Stimulated activated CD8-positive, alpha-beta memory T cell treated with anti-CD3 and anti-CD28 coated beads, Interleukin-7, amount 100 ng/mL, for 48 hours (primary cell): ENCODE data around the gene B4GALT3.

Source experiments
- DNase-seq, 2 donors: peaks; one replicate each; pipeline ENCODE4 v3.0.0-alpha.2; 2020; ENCODE audit warnings: low read depth in 1 of 2; ENCODE audit errors: extremely low read depth in 1 of 2

B4GALT3 gene

DNA sequence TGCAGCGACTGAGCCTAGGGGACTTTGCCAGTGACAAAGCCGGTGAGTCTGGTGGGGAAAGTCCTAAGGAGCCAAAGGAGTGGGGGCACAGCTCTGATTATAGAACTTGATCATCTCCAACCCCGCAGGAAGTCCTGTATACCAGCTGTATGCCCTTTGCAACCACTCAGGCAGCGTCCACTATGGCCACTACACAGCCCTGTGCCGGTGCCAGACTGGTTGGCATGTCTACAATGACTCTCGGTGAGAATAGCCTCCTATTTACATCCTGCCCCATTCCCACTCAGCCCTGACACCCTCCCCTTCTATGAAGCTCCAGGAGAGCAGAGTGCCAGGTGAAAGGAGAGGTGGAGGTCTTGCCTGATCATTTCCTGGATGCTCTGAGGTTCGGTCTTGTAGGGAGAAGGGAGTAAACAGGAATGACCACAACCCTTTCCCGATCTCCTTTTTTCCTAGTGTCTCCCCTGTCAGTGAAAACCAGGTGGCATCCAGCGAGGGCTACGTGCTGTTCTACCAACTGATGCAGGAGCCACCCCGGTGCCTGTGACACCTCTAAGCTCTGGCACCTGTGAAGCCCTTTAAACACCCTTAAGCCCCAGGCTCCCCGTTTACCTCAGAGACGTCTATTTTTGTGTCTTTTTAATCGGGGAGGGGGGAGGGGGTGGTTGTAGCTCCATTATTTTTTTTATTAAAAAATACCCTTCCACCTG is 12.3 kb downstream of the B4GALT3 start:
- DNase-seq, result no peak

DNA sequence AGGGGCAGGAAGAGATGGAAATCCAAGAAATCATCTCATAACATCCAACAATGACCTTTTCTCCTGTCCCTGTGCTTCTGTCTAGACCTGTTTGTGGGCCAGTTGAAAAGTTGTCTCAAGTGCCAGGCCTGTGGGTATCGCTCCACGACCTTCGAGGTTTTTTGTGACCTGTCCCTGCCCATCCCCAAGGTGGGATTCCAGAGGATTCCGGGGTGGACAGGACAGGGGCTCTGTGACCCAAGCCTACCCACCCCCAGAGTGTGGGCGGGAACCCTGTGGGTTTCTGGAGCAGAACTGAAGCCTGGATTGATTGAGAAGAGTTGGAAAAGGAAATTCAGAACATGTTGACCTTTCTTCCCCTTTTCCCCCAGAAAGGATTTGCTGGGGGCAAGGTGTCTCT is 13.5 kb downstream of the B4GALT3 start:
- no peak for DNase-seq

DNA sequence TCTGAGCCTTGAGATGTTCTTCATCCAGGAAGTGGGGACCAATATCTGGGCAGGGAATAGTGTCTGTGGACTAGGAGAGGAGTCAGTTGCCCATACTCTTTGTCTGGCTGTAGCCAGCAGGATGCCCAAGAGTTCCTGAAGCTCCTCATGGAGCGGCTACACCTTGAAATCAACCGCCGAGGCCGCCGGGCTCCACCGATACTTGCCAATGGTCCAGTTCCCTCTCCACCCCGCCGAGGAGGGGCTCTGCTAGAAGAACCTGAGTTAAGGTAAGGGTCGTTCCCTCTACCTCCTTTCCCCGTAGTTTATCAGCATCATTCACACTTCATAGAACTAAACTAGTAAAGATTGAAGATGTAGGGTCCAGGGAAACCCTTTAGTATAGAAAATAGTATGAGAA is 14.5 kb downstream of the B4GALT3 start:
- no peak for DNase-seq

DNA sequence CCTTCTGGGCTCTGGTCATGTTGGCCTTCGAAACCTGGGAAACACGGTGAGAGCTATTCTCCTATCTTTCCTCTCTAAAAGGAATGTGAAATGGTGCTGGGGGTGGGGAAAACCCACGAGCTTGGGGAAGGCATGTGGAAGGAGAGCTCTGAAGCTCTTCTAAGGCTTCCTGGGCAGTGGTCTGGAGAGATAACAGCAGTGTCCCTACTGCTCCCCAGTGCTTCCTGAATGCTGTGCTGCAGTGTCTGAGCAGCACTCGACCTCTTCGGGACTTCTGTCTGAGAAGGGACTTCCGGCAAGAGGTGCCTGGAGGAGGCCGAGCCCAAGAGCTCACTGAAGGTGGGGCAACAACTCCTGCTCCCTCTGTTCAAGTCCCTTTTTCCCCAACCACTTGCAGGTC is 15.3 kb downstream of the B4GALT3 start:
- no peak for DNase-seq

DNA sequence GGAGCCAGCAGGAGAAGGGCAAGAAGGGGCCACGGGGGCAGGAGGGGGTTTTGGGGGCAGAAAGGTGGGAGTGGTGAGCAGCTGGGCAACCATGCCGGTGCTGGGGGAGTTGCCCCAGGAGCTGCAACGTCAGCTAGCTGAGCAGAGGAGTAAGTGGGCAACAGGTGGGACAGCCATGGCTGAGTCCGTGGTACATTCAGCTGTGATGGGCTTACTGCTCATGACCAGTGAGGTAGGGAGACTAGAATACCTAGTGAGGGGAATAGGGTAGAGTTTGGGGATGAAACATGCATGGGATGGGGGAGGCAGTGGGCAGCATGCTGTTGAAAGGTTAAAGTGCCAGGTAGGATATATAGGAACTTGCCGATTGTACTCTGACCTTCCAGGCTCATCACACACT is 15.7 kb downstream of the B4GALT3 start:
- DNase-seq, result no peak

DNA sequence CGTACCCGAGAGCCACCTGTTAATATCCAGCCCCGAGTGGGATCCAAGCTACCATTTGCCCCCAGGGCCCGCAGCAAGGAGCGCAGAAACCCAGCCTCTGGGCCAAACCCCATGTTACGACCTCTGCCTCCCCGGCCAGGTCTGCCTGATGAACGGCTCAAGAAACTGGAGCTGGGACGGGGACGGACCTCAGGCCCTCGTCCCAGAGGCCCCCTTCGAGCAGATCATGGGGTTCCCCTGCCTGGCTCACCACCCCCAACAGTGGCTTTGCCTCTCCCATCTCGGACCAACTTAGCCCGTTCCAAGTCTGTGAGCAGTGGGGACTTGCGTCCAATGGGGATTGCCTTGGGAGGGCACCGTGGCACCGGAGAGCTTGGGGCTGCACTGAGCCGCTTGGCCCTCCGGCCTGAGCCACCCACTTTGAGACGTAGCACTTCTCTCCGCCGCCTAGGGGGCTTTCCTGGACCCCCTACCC is 16.6 kb downstream of the B4GALT3 start:
- DNase-seq, result no peak

DNA sequence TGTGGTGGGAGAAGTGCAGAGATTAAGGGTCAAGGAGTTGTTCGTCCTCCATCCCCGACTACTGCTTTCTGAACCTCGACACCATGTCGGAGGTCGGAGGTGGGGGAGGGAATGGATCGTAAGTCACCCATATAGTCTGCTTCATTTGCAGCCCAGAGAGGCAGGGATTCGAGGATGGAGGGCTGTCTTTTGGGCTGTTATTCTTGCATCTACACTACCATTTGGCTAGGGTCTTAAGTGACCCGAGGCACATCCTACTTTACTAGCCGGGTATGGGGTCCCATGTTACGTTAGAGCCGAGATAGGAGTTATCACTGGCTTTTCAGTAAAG is 17.4 kb downstream of the B4GALT3 start:
- DNase-seq, result no peak

DNA sequence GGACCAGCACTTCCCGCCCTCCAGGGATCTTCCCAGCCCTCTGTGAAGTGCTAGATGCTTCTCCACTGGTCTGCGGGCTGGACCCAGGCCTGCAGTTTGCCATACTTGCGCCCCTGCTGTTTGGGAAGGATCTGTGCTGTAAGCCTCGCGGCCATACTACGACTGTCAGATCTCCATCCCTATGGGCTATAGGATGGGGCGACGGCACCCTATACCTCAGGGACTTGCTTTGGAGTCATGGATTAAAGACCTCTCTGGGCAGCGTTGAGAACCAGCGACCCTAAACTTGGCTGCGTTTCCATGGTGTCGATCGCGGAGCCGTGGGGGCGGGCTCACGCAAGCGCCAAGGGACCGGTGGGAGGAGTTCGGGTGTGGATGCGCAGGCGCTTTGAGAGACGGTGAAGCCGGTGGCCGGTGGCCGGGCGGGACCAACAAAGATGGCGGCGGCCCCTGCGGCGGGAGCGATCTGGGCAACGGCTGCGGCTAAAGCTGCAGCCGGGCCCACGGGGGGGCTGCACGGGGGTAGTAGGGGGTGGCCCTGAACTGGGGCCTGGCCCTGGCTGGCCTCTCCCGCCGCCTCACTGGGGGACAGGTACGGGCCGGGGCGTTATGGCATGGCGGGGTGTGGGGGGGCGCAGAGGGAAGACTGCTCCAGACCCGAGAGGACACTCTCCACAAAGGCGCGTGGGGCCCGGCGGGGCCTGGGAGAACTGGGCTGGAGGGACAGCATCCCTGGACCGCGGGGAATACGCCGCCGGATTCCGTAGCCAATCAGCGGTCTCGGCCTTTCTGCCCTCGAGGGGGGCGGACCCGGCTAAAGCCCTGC is 18.0 kb downstream of the B4GALT3 start, which contains the start of gene USP21:
TSS of gene USP21 (plus strand) at position 414 of the 826 bp plus-strand sequence. CDS start 1,141 bp downstream, outside the sequence.
- DNase-seq, result peak; percentile 83 to 89

DNA sequence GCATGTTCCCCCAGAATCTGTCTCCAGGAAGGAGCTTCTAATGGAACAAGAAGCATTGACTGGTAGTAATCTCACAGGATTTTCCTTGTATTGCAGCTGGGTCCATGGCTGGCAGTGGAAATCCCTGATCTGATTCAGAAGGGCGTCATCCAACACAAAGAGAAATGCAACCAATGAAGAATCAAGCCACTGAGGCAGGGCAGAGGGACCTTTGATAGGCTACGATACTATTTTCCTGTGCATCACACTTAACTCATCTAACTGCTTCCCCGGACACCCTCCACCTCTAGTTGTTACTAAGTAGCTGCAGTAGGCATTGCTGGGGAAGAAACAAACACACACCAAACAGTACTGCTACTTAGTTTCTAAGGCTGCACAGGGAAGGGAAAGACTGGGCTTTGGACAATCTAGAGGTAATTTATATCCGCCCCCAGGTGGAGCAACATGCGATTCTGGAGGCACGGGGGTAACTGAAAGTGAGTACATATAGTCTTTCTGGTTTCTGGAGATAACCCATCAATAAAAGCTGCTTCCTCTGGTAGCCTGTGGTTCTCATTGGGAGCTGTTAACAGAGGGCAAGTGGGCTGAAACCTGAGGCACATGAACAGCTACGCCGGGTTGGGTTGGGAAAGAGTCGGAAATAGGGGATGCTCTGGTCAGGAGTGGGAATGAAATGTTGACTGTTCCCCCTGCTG is 18.8 kb downstream of the B4GALT3 start:
- no peak for DNase-seq

DNA sequence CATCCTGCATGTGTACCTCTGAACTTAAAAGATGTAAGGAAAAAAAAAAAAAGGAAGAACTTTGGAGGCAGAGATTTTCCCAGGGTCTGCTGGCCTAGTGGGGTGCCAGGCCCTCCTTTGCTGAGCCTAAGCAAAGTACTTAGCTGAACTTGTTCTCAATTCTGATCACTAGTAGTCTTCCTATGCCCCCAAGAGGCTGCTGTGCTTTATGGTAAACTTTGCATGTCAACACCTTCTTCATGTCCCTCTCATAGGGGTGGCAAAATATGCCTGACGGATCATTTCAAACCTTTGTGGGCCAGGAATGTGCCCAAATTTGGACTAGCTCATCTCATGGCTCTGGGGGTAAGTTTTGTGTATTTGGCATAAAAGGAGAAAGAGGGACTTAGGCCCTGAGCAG is 19.4 kb downstream of the B4GALT3 start:
- no peak for DNase-seq

DNA sequence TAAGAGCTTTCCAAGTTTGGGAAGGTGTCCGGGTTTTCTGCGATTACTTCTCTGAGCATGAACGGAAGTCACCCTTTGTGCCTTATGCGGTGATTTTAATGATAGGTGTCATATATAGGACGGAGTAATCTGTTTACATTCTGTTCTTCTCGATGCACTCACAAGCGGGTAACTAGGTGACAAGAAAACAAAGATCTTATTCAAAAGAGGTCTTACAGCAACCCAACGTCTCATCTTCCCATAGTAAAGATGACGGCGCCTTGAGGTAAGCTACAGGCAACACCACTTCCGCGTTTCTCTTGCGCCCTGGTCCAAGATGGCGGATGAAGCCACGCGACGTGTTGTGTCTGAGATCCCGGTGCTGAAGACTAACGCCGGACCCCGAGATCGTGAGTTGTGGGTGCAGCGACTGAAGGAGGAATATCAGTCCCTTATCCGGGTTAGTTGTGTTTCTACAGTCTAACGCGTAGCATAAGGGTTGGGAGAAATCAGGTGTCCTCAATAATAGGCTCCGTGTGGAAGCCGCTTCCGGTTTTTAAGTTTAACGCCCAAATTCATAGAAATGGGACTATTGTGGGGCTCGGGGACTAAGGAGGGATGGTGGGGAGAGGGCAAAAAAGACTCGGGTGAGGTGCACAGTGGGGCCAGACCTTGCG is 23.5 kb downstream of the B4GALT3 start, which contains the start of gene UFC1:
TSS of gene UFC1 (plus strand) at position 297 of the 656 bp plus-strand sequence. CDS start at position 317, 20 bp downstream.
- peak; percentile 56 to 78 for DNase-seq

DNA sequence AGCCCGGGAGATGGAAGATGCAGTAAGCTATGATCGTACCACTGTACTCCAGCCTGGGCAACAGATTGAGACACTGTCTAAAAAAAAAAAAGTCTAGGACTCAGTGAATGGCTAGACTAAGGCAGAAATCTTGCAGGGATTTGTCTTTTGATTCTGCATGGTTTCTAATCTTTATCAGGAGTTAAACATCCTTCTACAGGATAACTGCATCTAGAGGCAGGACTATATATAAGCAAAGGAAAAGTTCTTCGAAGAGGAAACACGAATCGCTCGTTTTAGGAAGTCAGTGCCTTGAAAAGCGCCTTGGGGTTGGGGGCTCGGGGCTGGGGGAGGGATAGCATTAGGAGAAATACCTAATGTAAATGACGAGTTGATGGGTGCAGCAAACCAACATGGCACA is 24.1 kb downstream of the B4GALT3 start:
- no peak for DNase-seq

DNA sequence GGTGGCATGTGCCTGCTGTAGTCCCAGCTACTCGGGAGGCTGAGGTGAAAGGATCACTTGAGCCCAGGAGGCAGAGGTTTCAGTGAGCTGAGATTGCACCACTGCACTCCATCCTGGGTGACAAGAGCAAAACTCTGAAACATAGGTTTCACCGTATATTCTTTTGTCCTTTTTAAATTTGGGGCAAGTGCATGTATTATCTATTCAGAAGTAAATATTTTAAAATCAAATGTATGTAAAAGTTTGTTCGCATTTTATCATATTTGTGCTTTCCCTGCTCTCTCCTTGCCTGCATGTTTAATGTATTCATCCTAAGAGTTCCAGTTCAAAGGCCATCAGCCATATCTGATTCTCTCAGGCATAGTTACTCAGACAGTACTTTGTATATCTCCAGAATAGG is 31.5 kb downstream of the B4GALT3 start:
- no peak for DNase-seq

DNA sequence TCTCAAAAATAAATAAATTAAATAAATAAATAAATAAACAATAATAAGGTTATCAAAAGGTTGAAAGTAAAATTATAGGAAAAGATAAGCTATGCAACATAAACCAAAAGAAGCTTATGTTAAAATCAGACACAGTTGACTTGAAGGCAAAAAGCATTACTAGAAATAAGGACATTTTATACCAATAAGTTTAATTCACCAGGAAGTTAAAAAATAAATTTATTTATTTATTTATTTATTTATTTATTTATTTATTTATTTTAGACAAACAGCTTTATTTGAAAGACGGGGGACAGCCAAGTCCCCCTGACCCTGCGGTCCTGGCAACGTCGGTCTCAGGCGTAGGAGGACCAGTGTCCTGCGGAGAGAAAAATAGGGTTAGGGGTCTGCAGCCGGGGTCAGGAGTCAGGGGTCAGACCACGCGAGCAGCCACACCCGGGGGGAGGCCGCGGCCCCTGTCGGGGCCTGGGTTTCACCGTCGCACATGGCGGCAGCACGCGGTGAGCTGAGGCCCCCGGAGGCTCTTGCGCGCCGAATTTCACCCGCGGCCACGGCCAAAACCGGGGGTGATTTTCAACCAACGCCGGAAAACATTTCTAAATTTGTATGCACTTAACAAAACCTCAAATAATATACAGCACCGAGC is 36.4 kb downstream of the B4GALT3 start:
- DNase-seq, result no peak

DNA sequence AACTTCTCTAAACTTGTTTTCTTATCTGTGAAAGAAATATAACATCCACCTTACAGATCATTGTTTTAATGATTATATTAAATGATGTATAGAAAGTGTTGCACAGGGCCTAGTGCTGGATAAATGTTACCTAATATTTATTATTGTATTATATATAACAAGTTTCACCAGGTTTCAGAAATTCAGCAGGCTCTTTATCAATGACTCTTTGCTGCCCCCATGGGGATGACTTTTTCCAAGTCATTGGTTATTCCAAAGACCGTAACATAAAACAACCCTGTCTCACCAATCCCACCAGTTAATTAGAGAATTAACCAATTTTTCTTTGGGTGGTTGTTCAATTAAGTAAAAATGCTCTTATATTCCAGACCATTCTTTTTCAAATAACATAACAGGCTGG is 37.5 kb downstream of the B4GALT3 start:
- DNase-seq, result no peak

DNA sequence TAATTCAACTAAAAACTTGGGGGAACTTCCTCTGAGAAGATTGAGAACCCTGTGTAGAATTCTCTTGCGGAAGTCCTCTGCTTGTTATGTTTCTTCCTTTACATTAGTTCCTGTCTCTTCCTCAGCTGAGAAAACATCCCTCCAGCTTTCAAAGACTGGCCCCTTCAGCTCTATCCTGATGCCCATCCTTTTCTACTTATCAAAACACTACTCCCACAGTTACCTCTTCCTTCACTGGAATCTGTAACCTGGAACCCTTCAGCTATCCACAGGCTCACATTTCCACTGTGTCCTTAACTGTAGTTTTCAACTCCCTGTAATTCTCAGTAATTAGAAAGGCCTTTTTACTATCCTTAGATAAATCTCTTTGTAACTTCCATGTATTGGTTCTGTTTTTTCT is 38.9 kb downstream of the B4GALT3 start:
- DNase-seq, result no peak

DNA sequence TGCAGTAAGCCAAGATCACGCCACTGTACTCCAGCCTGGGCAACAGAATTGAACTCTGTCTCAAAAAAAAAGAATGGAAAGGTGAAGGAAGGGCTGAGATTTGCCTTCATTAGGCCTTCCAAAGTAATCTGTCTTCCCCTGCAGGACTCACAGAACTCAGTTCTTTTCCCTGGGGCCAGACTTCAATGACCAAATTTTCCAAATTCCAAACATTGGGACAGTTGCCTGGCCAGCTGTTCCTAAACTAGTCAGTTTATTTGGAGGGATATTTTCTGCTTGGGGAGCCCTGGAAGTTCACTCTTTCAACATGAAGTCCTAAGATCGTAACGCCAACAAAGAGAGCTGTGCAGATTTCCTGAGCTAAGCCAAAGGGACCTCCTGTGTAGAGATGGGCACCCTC is 39.4 kb downstream of the B4GALT3 start:
- DNase-seq, result no peak

DNA sequence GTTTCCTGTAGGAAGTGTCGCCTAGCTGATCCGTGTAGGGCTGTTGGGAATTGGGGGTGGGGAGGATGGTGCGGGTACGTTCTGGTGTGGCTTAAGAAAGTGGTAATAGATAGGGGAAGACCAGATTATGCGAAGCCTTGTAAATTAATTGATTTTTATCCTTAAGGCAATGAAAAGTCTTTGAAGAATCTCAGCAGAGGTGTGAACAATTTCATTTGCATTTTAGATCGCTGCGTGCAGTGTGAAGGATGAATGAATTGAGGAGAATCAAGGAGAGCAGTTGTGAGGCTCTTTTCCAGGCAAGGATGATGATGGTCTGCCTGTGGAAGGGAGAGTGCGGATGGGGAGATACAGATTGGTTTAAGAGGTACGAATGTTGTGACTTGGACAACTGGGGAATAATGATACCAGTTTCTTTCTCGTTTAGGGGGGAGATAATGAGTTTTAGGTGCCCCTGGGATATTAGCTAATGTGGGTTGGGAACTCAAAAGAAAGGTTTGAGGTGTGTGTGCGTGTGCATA is 44.0 kb downstream of the B4GALT3 start:
- DNase-seq, result no peak

DNA sequence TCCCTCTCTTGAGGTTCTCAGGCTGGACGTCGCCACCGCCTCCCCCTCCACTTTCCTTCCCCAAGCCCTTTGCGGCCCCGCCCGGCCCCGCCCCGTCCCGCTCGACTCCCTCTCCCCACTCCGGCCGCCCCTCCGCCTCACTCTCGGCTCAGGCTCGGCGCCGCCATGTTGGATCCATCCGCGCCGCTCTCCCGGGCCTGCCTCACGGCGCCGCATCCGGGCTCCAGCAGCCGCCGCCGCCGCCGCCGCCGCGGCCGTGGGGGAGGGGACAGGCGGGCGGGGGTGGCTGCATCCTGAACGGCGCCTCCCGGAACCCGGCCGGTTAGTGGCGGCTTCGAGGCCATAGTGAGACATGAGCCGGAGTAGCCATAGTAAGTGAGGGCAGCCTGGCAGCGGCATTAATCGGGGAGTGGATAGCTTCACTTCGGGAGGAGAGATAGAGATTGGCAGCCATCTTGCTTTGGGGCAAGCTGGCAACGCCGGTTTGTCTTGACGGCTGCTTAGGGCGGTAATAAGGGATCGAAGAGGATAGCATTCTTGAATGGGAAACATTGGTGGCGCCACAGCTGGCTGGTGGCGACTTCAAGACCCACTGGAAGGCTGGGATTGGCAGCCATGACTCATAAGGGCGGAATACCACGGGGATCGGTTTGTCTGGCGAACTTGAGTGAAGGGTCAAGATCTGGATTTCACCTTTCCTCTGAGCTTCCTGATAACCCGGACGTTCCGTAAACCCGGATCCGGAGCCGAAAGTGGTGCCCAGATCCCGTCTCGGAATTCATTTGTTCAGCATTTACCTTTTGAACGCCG is 44.7 kb downstream of the B4GALT3 start, which contains the start of gene DEDD:
TSS of gene DEDD (minus strand) at position 258 of the 810 bp plus-strand sequence. CDS start 8,205 bp downstream, outside the sequence.
- peak; percentile 77 to 92 for DNase-seq
